G401.6 (cell line): ENCODE results near the gene KIRREL3.
"Not testable (repeated sequence)": the region's sequence is repeated elsewhere in the genome, so short reads cannot be mapped to it uniquely, and the experiment has no call there.

Experiments
- FAIRE-seq: peaks from 2 replicates; lab custom pipeline; 2012; peaks lifted over from hg19 to GRCh38; lab: Jason Lieb, UNC

KIRREL3 gene

DNA sequence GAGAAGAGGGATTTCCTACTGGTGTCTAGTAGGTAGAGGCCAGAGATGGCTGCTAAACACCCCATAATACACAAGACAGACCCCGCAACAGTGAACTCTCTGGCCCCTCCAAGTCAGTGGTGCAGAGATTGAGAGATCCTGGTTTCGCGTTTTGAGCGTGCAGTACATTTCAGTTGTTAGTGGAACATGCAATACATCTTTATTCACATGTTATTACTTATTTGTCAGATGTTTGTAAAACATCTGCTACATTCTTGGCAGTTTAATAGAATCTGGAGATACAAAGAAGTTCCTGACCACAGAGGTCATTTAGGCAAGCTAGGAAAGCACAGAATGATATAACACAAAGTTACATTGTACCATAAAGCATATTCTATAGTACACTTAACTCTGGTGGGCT, 603.6 kb downstream of the KIRREL3 start:
- no peak for FAIRE-seq

DNA sequence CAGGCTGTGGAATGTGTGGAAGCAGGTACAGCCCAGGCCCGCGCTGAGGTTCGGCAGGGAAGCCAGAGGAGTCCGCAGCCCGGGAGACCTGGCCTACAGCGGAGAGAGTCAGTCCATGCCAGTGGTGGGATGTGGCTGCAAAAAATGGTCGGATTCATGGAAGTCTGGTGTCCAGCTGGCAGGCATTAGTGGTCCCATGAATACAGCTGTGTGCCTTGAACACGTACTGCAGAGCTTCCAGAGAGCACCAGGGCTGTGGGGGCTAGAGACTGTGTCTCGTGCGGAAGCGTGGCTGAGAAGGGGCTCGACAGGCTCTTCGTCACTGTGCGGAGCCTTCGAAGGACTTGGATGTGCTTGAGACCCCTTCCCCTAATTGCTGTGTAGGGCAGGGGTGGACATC, 604.3 kb downstream of the KIRREL3 start:
- not testable (repeated sequence) for FAIRE-seq

DNA sequence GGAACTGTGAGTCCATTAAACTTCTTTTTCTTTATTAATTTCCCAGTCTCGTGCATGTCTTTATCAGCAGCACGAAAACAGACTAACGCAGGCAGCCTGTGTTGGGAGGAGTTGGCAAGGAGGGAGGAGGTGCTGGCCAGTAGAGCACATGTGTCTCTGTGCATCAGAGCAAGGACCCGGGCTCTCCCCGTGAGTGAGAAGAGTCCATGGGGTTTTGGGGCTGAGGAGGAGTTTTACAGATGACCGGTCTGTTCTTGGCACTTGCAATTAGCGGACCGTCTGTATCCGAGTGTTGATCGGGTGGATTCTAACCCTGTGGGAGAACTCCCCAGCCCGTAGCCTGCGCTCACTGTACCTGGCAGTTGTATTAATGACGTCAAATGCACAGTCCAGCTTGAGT, 604.8 kb downstream of the KIRREL3 start:
- not testable (repeated sequence) for FAIRE-seq

DNA sequence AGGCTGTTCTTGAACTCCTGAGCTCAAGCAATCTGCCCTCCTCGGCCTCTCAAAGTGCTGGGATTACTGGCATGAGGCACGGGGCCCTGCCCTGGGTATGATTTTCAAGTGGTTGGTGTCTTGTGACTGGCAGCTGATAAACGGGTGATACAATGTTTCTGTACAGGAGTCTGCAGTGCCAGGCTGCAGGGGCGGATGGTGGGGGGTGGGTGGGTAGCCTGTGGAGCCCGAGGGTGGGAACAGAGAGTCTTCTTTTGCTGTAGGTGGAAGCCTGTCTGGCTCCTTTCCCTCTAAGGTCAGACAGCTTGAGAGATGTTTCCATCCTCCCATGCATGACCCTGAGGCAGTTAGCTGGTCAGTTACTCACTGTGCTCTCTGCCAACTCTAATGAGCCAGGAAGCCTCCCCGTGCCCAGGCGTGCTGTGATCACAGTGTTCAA, 605.9 kb downstream of the KIRREL3 start:
- not testable (repeated sequence) for FAIRE-seq

DNA sequence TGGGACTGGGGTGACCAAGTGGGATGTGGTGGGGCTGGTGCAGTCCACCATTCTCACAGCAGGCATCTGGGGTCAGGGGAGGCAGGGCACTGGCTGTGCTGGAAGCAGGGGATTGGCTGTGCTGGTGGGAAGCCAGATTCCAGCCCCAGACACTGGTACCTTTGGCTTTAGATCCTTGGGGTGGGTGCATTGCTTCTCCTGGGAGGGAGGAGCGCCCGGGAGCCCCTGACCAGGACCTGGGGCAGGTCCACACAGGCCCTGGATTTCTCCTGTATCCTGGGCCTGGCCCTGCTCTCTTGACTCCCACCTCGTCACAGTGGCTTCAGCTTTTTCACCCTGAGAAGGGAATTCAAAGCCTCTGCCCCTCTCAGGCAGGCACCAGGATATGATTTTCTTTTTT, 606.5 kb downstream of the KIRREL3 start:
- FAIRE-seq, result no peak

DNA sequence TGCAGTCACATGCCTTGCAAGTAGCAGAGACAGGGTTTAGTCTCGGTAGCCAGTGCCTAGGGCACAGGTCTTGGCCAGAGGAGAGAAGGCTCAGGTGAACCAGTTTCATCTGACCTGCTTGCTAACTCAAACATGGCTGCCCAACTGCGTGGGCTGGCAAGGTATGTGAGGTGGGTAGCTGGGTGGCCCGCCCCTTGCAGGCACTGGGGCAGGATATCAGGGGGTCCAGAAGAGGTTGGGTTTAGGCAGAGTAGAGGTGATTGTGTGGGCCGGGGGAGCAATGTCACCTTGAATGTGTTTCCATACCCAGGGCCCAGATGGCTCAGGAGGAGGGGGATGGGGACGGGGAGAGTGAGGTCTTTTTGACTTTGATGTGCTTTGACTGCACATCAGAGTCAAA, 607.4 kb downstream of the KIRREL3 start:
- no peak for FAIRE-seq

DNA sequence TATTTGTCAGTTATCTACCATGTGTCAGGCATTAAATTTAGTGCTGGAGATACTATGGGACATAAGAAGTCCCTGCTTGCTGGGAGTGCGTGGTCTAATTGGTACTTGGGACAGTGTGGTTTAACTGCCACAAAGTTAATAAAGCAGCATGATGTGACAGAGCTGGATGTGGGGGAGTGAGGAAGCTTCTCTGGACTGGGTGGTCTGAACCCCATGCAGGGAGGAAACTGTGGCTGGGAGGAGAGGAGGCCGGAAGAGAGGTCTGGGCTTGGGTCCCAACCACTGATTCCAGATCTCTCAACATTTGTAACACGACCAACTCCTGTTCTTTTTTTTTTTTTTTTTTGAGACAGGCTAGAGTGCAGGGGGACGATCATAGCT, 607.9 kb downstream of the KIRREL3 start:
- no peak for FAIRE-seq

DNA sequence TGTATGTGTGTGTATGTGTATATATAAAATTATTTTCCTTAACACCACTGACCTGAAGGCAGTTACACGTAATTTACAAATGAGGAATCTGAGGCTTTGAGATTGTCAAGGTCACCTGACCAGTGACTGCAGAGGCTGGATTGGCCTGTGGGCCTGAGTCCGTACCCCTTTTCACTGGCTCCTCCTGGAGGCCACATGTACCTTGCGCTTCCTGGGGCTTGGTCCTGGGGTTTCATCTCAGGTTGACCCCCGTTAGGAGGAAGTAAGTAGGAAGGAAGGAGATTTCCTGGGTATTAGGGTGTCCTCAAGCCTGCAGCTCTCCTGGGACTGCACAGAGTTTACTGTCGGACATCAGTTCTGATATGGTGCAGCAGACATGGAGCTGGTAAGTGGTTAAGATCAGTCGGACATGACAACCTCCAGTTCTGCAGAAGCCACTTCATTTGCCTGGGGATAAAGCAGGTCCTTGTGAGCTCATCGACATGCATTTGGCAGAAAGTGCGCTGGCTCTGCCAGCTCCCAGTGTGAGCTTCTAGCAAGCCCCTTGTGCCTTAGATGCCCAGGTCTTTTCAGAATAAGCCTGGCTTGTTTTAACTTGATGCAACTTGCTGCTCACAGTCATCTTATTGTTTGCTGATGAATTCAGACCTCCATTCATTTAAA, 608.5 kb downstream of the KIRREL3 start:
- FAIRE-seq, result no peak

DNA sequence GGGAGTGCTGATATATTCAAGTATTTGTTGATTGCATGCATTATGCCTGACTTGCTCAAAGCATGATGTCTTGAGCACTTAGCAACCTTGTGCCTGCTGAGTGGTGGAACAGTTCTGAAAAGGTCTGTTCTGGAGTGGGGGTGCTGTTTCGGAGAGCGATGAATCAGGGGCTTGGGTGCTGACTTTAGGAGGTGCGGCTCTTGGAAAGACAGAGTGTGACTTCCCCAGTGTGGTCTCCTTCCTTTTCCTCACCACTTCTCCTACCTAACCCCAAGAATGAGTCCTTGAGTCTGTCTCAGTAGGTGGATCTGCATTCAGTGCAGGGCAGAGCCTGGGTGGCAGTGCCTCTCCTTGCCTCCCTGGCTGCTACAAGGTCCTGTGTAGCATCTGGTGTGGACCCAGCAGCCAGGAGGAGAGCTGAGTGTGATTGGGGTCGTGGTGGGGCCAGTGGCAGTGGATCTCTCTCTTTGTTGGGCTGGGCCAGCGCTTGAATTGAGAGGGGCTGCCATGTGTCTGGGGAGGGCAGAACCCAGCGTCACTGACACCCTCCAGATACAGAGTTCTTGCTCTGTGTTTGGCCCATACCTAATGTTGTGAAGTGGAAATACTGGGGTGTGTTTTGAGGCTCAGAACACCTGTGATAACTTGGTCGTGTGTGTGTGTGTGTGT, 609.1 kb downstream of the KIRREL3 start:
- FAIRE-seq, result no peak

DNA sequence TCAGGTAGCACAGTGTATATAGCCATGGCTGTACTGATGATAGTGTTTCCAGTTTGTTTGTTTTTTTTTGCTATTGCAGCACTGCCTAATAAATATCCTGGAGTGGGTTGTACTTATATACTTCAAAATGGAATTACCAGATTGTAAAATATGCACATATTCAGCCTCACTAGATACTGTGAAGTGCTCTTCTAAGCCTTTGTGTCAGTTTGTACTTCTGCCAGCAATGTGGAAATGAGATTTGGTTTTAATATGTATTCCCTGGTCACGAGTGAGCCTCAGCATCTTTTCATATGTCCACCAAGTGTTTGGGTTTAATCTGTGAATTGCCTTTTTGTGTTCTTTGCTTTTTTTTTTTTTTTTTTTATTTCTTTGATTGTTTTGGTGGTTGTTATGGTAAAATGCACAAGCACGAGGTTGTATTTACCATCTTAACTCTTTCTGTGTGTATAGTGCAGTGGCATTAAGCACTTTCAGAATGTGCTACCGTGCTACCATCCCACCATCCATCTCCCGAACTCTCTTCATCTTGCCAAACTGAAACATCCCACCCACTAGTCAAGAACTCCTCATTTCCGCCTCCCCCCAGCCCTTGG, 610.2 kb downstream of the KIRREL3 start:
- no peak for FAIRE-seq

DNA sequence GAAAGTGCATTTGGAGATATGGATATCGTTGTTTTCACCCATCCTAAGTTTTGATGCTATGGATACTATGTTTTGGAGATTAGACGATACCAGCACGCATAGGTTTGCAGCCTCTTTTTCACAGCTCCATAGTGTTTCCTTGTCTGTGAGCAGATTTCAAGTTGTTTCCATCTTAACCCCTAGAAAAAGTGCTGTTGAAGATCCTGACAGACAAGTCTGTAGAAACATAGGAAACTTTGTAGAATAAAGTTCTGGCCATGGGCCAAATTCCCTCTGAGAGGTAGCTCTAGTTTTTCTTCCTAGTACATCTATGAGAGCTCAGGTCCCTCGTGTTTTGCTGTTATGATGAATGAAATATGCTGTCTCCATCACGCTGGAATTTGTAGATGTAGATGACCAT, 612.7 kb downstream of the KIRREL3 start:
- FAIRE-seq, result no peak

DNA sequence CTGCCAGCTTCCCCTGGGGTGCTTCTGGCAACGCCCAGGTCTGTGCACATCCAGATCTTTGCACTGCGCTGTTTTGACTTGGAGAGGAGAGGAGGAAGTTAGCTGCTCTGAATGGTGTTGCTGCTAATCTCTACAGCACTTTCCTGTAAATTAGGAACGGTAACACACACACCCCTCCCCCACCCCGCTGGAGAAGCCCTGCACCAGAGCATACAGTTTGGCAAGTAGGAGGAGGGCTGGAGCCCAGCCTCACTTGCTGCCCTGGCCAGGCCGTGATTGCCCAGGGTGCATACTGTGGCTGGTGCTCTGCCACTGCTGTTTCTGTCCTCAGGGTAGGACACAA, 613.9 kb downstream of the KIRREL3 start:
- not testable (repeated sequence) for FAIRE-seq

DNA sequence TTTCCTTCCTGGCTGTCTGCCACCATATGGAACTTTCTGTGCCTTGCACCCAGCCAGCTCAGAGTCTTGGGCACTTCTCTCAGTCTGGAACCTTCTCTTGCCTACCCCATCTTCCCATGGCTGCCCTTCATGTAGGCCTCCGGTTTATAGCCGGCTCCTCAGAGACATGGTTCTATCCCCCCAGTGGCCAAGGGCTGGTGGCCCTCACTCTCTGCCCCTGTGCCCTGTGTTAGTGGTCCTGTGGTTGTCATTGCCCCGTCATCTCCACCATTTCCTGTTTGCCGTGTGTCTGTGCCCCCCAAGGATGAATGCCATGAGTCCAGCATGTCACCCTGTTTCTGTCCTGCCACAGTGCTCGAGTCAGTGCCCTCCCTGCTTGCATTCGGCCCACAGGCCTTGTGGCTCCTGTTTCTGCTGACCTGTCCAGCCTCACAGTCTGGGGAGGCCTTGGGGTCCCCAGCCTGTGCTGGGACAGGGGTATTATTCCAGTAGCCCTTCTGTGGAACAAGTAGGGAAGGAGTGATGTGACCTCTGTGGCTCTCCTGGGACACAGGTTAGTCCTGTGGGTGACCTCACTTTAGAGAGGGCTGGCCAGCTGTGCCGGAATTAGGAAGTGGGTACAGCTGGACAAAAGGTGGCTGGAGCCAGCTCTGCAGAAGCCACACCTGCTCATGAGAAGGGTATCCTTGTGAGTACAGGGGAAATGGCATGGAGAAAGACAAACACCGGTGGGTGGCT, 614.4 kb downstream of the KIRREL3 start:
- FAIRE-seq, result no peak

DNA sequence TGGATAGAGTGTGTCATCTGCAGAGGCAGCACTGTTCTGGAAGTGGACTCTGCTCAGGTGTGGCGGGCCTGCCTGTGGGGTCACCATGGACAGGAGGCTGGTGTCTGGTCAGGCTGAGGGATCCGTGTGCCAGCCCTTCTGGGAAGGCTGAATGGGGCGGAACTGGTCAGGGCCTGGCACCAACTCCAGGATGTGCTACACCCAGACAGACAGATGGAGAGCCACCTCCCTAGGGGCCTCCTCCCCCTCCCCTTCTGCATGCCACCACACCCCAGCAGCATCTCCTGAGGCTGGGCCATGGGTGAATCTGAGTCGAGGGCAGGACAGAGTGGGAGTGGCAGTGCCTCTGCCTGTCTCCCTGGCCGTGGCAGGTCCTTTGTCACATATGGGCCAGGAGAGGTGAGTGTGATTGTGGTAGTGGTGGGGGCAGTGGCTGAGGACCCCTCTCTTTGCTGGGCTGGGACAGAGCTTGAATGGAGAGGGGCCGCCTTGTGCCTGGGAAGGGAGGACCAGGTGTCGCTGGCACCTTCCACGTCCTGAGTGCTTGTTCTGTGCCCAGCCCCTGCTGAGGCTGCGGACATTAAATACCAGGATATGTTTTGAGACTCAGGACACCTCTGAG, 616.0 kb downstream of the KIRREL3 start:
- FAIRE-seq, result no peak

DNA sequence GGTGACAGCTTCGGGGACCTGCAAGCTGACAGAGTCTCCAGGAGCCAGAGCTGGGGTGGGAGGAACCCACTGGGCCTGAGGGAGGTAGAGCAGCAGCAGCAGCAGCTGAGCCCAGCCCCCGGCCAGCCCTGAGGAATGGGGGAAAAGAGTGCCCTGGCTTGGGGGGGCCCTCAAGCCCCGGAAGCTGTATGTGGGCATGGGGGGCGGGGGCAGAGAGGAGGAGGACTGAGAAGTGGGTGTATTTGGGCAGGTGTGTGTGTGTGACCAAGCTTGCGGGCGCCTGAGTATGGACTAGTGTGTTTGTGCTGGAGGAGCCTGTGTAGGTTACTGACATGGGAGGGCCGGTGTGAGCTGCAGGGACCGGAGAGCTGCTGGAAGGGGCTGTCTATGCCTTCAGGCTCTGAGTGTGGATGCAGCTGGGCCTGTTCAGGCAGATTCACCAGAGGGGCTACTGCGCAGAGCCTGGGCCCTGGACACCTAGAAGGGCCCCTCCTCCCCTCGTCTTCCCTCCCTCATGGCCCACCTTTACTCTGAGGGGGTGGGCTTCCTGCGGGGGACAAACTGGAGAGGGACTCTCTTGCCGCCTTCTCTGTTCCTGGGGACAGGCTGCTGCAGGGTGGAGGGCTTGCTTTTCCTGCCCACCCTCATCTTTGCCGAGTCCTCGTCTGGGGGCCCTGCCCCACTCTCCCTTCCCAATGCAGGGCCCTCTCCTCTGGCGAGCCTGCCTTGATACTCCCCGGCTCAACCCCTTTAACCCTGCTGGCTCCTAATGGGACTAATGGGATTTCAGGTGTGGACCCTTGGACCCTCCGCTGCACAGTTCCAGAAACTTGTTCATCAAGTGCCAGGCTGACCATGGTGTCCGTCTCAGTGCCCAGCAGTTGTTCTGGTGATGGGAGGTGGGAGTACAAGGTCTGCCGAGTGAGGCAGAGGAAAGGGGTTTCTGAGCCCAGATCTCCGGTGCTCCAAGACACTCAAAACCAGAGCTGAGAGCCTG, 616.9 kb downstream of the KIRREL3 start:
- FAIRE-seq, result no peak

DNA sequence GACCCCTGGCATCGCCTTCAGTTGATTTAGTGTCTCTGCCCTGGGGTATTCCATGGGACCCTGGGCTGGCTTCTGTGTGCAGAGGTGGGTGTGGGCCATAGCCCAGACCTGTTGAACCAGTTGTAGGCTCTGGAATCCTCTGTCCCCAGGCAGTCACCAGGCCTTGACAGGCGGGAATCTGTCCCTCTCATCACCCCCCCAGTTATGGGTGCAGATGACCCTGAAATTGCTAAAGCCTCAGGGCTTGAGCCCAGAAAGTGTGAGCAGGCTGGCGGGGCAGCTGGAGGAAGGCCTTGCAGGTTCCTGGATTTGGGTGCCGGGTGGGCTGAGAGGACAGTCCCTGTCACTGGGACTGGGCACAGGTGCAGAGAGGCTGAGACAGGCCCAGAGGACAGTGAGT, 617.9 kb downstream of the KIRREL3 start:
- FAIRE-seq, result not testable (repeated sequence)

DNA sequence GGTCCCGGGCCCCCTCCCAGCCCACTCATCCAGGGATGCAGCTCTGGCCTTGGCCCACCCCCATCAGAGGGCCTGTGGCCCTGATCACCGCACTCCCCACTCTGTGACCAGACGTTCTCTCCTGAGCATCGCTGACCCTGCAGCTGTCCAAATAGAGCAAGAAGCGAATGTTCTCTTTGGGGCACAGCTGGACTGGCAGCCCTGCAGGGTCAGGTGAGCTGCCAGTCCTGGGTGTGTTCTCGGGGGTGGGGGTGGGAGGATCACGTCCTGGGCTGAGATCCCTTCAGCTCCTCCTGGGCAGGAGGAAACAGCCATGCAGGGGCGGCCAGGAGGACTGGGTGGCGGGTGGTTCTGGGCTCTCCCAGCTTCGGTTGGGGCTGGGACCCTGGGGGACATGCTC, 618.6 kb downstream of the KIRREL3 start:
- not testable (repeated sequence) for FAIRE-seq

DNA sequence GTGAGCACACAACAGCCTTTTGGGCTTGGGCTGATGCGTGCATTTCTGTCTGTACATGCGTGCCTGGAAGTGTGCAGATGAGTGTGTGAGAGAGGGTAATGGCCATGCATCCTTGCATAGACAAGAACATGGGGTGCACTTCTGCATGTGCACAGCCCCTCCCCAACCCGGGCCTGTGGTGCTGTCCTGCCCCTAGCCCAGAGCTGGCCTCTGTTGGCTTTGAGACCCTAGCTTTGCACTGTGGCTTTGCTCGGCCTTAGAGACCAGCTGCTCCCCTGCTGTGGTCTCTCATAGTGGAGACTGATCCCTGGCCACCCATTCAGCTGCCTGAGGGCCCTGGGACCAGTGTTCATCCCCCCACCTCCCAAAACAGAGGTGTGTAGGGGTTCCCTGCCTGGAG, 619.7 kb downstream of the KIRREL3 start:
- FAIRE-seq, result no peak

DNA sequence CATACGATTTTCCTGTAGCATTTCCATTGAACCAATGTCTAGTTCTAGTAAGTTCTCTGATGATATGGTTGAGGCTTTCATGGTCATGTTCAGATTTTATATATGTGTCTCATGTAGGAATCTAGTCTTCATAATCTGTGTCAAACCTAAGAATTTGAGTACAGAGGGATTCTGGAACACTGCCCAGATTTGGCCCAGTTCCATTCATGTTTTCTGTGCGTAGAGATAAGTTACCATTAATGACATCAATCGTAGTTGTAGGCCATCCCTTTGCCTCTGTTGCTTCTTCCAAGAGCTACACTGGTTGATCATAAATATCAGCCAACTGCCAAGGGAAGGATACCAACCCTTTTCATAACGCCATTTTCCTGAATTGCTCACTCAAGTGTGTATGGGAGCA, 621.8 kb downstream of the KIRREL3 start:
- no peak for FAIRE-seq

DNA sequence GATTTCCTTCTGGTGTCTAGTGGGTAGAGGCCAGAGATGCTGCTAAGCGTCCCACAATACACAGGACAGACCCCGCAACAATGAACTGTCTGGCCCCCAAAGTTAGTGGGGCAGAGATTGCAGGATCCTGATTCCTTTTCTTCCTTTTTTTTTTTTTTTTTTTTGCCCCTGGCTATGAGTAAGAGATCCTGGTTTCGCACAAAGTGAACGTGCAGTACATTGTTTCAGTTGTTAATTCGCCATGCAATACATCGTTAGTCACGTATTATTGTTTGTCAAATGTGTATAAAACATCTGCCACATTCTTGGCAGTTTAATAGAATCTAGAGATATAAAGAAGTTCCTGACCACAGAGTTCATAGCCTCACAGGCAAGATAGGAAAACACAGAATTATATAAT, 624.8 kb downstream of the KIRREL3 start:
- no peak for FAIRE-seq

DNA sequence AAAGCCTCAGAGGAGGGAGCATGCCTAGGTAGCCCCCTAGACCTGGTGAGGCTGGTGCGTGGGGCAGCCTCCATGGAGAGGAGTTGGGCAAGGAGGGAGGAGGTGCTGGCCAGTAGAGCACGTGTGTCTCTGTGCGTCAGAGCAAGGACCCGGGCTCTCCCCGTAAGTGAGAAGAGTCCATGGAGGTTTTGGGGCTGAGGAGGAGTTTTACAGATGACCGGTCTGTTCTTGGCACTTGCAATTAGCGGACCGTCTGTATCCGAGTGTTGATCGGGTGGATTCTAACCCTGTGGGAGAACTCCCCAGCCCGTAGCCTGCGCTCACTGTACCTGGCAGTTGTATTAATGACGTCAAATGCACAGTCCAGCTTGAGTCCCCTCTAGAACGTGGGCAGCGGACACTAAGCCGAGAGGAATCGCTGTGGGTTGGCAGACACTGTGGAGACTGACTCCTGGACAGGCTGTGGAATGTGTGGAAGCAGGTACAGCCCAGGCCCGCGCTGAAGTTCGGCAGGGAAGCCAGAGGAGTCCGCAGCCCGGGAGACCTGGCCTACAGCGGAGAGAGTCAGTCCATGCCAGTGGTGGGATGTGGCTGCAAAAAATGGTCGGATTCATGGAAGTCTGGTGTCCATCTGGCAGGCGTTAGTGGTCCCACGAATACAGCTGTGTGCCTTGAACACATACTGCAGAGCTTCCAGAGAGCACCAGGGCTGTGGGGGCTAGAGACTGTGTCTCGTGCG, 625.8 kb downstream of the KIRREL3 start:
- not testable (repeated sequence) for FAIRE-seq
